Measurements from ENCODE around the gene DENND1B. TPM values are rescaled to one million over a fixed set of nuclear protein-coding genes. Genes with fewer than 3 reads are reported as not detected.

DENND1B gene
- total and polyA plus RNA-seq, 9 of the 15 experiments (the other 6 are each of a cell fraction or from before 2014, with no cell fraction given), result 2.1 to 12.1 (median 7.5) TPM

DNA sequence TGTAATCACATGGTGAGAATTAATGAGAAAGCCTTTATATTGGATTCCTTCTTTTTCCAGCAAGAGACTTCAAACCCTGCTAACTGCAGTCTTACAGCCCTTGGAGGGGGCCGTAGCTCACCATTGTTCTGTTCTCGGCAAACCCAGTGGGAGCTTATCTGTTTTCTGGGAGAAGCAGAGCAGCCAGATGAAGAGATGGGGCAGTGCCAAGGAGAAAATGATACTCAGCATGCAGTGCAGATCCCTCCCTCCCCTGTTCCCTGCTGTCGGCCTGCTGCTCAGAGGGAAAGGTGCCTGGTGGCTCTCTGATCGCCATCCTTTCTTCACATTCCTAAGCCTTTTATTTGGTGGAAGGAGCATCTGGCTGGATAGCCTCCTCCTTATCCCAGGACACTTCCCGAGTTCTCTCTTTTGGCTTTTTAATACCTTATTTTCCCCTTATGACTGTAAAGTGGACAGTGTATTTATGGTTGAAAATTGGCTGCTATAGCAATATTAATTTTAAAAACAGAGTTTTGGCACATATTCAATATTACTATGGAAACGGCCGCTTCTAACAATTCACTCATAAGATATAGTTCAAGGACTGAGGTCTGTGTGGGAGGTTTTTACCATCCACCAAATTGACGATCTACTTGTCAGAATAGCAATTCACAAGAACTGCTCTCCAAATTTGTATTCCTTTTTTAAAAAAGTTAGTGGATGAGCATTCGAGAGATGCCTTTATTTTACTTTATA is 303.9 kb downstream of the DENND1B start:
- Histone ChIP-seq H4K20me1 (replicated peaks; ENCODE audit: control insufficient read depth, insufficient read depth, low read length) (no peaks in the 10 kb centered on the region), H3K4me3 (no peak overlapping the region), H2AFZ (ENCODE audit: low read depth, low read length) (no peak overlapping the region), H3K4me1 (replicated peaks in 1 of 2; ENCODE audit: control insufficient read depth in 2 of 2, insufficient read depth in 2 of 2, low read length in 2 of 2) (no peaks in the 10 kb centered on the region), H3K9me3 (replicated peaks; ENCODE audit: control insufficient read depth, insufficient read depth, low read depth, low read length) (no peaks in the 10 kb centered on the region), H3K27ac (ENCODE audit: extremely low read depth, low read depth, low read length) (no peak overlapping the region), H3K79me2 (ENCODE audit: control insufficient read depth, insufficient read depth, low read length) (no peaks in the 10 kb centered on the region), H3K27me3 (ENCODE audit: control insufficient read depth in 2 of 2, insufficient read depth in 2 of 2, low read length in 2 of 2) (peaks cover 4 to 7% of the 10 kb centered on the region in 2 experiments; a peak in 4 of 5 replicates), H3K9ac (ENCODE audit: insufficient read depth in 1 of 2, low read depth in 2 of 2, low read length in 2 of 2) (no peak overlapping the region), H3K36me3 (ENCODE audit: control insufficient read depth, insufficient read depth, low read length) (no peaks in the 10 kb centered on the region), H3K4me2 (ENCODE audit: insufficient read depth, low read length) (no peak overlapping the region), H3K9me1 (ENCODE audit: control insufficient read depth, insufficient read depth, low read length) (no peaks in the 10 kb centered on the region)
- FAIRE-seq (no peak), DNase-seq (ENCODE audit: extremely low read depth in 1 of 4, low spot score in 3 of 4) (no peak), ATAC-seq (no peak; the same call in 2 of the 3 replicates)
- 1% methylated on average over 9 of the region's 9 CpGs for WGBS (ENCODE audit: insufficient coverage, low coverage, missing lambda C conversion rate)
- TF ChIP-seq DIDO1 (tag; IDR thresholded peaks at IDR 0.05; ENCODE audit: low read depth), result no peak
- TF ChIP-seq ZFP36 (IDR thresholded peaks at IDR 0.05; ENCODE audit: low read depth, low read length, partially characterized antibody), result no peak
- no peak for TF ChIP-seq ZNF23 (CRISPR knock-in tag; IDR thresholded peaks at IDR 0.05)
- no peak for TF ChIP-seq ZNF12 (CRISPR knock-in tag; IDR thresholded peaks at IDR 0.05)
- TF ChIP-seq JUND (IDR thresholded peaks at IDR 0.05; ENCODE audit: borderline replicate concordance, low read depth, low read length), result no peak
- TF ChIP-seq JUND (tag; IDR thresholded peaks at IDR 0.05; ENCODE audit: borderline replicate concordance, low read depth, low read length), result no peak
- no peak for TF ChIP-seq ZNF444 (CRISPR knock-in tag; IDR thresholded peaks at IDR 0.05)
- no peak for TF ChIP-seq MEF2A (IDR thresholded peaks at IDR 0.05; ENCODE audit: control insufficient read depth, low read depth, low read length)
- ChIA-PET CTCF (ENCODE audit: low intra/inter-chr PET ratio) (no interaction called here), POLR2A (interaction anchor here (1.9 kb wide), 1 partner anchor 9 kb away, joined by 7 read pairs; no protein-coding TSS in a partner anchor)
- BruUV-seq (replicated peaks), result no TSS peak
- in situ Hi-C loops (cut with MboI) (no loop called here), intact Hi-C loops (cut with micrococcal nuclease) (no loop called here)
